GM12891 (cell line): ENCODE data around the gene PSMA3.
A peak's percentile ranks its signal among the peaks of the same experiment; 100 is the strongest.
"Not testable (repeated sequence)": the region's sequence is repeated elsewhere in the genome, so short reads cannot be mapped to it uniquely, and the experiment has no call there.

ENCODE experiments used
- DNase-seq: peaks from one replicate; pipeline ENCODE4 v3.0.0; 2011; ENCODE audit warnings: low spot score; ENCODE audit not compliant: insufficient read length
- FAIRE-seq: peaks from 2 replicates; lab custom pipeline; 2011; peaks lifted over from hg19 to GRCh38; lab: Jason Lieb, UNC
- PAX5 ChIP-seq: IDR thresholded peaks from 2 replicates; pipeline ENCODE4 v1.6.1; 2011; ENCODE audit warnings: low read length, moderate library complexity, mild to moderate bottlenecking; ENCODE audit not compliant: insufficient read depth, severe bottlenecking
- POLR2A ChIP-seq: IDR thresholded peaks from 2 replicates; pipeline ENCODE4 v1.6.1; 2011; ENCODE audit warnings: low read depth, low read length, control low read depth
- POLR2AphosphoS5 ChIP-seq: IDR thresholded peaks from 2 replicates; pipeline ENCODE4 v1.6.1; 2011; ENCODE audit warnings: low read depth, low read length, control low read depth
- POU2F2 ChIP-seq: IDR thresholded peaks from 2 replicates; pipeline ENCODE4 v1.6.1; 2011; ENCODE audit warnings: low read depth, mild to moderate bottlenecking, control low read depth, low read length, moderate library complexity
- SPI1 ChIP-seq: IDR thresholded peaks from 2 replicates; pipeline ENCODE4 v1.6.1; 2011; ENCODE audit warnings: low read depth, low read length, control low read depth
- TAF1 ChIP-seq: IDR thresholded peaks from 2 replicates; pipeline ENCODE4 v1.6.1; 2011; ENCODE audit warnings: low read depth, low read length, control low read depth

Gene PSMA3

GRCh38 chr14:58227096-58227819 is 17.4 kb upstream of the PSMA3 start:
- TF ChIP-seq POU2F2 (no peak), SPI1 (no peak), POLR2AphosphoS5 (no peak), TAF1 (no peak), PAX5 (no peak), POLR2A (no peak)
- no peak for DNase-seq
- no peak for FAIRE-seq

GRCh38 chr14:58238252-58239243 is 6.1 kb upstream of the PSMA3 start:
- DNase-seq (no peak), FAIRE-seq (peak; percentile 16)
- TF ChIP-seq POU2F2 = no peak
- TF ChIP-seq TAF1 = no peak
- TF ChIP-seq POLR2A = no peak
- no peak for TF ChIP-seq POLR2AphosphoS5
- no peak for TF ChIP-seq PAX5
- TF ChIP-seq SPI1 = no peak

- FAIRE-seq = peak; percentile 38
- TF ChIP-seq PAX5 (no peak), POLR2A (0 out of 2 replicates have a peak, but pooled peaks have one; percentile 19), TAF1 (0 out of 2 replicates have a peak, but pooled peaks have one; percentile 27), POLR2AphosphoS5 (no peak), SPI1 (no peak), POU2F2 (peak; percentile 24; the same call in 1 of the 2 replicates)
Measured at GRCh38 chr14:58239244-58240195, 5.1 kb upstream of the PSMA3 start.

GRCh38 chr14:58243790-58244555 is 670 bp upstream of the PSMA3 start:
- peak; percentile 16 for FAIRE-seq
- no peak for DNase-seq
- TF ChIP-seq TAF1 (no peak), POLR2A (no peak), SPI1 (no peak), POU2F2 (no peak), PAX5 (no peak), POLR2AphosphoS5 (no peak)

More at GRCh38 chr14:58239244-58240195, 5.1 kb upstream of the PSMA3 start:
- no peak for DNase-seq

- TF ChIP-seq TAF1 = no peak
- TF ChIP-seq SPI1 = peak; percentile 81
- FAIRE-seq (no peak), DNase-seq (no peak)
Measured at GRCh38 chr14:58245562-58245961, 919 bp downstream of the PSMA3 start.

GRCh38 chr14:58249611-58250010 is 5.0 kb downstream of the PSMA3 start:
- TF ChIP-seq POLR2AphosphoS5 (no peak), SPI1 (no peak), TAF1 (no peak), POLR2A (no peak), POU2F2 (no peak), PAX5 (no peak)
- FAIRE-seq (no peak), DNase-seq (no peak)

- FAIRE-seq (no peak), DNase-seq (no peak)
- TF ChIP-seq POLR2A = no peak
- TF ChIP-seq TAF1 = no peak
- no peak for TF ChIP-seq POU2F2
- TF ChIP-seq POLR2AphosphoS5 = no peak
- no peak for TF ChIP-seq SPI1
- TF ChIP-seq PAX5 = no peak
Measured at GRCh38 chr14:58258156-58258555, 13.5 kb downstream of the PSMA3 start.

GRCh38 chr14:58262005-58262404 is 17.4 kb downstream of the PSMA3 start:
- DNase-seq, FAIRE-seq: not testable (repeated sequence)

GRCh38 chr14:58265401-58265800 is 20.8 kb downstream of the PSMA3 start:
- no peak for TF ChIP-seq POU2F2
- TF ChIP-seq POLR2AphosphoS5 = peak; percentile 54; the same call in 1 of the 2 replicates
- no peak for TF ChIP-seq TAF1
- no peak for TF ChIP-seq POLR2A
- TF ChIP-seq PAX5 = no peak
- DNase-seq = no peak

More at GRCh38 chr14:58265401-58265800, 20.8 kb downstream of the PSMA3 start:
- FAIRE-seq = no peak
